Type B pancreatic cell (in vitro differentiated cells): ENCODE data around the gene ITM2C. TPM values are rescaled to one million over a fixed set of nuclear protein-coding genes. Genes with fewer than 3 reads are reported as not detected.
A peak's percentile ranks its signal among the peaks of the same experiment; 100 is the strongest.

Experiments
- DNase-seq: peaks from one replicate; pipeline ENCODE4 v3.0.0; 2021; ENCODE audit warnings: mixed read lengths; ENCODE audit not compliant: unreplicated experiment; ENCODE audit errors: extremely low spot score
- H3K27ac Mint-ChIP-seq: 2 replicates; pipeline ENCODE4 v1.8.0; 2021; ENCODE audit warnings: mild to moderate bottlenecking, mixed read lengths
- H3K27me3 Mint-ChIP-seq: 2 replicates; pipeline ENCODE4 v1.8.0; 2021; ENCODE audit warnings: mixed read lengths
- H3K36me3 Mint-ChIP-seq: 2 replicates; pipeline ENCODE4 v1.8.0; 2021; ENCODE audit warnings: mixed read lengths
- H3K4me1 Mint-ChIP-seq: one replicate; pipeline ENCODE4 v1.8.0; 2021; ENCODE audit warnings: mixed read lengths; ENCODE audit not compliant: unreplicated experiment
- H3K4me3 Mint-ChIP-seq: 2 replicates; pipeline ENCODE4 v1.8.0; 2021; ENCODE audit warnings: mild to moderate bottlenecking, mixed read lengths
- H3K9me3 Mint-ChIP-seq: 2 replicates; pipeline ENCODE4 v1.8.0; 2021; ENCODE audit warnings: mixed read lengths
- CTCF ChIP-seq: fragments of 200-600 bp; sonication (generic); conservative IDR thresholded peaks from 2 replicates; pipeline ENCODE4 v1.5.0; 2021; ENCODE audit warnings: antibody characterized with exemption, mild to moderate bottlenecking
- total RNA-seq: library from RNA; stranded (reverse); gene quantifications from 2 replicates; pipeline ENCODE4 v1.2.1, GENCODE V29; 2021; ENCODE audit warnings: low replicate concordance

Gene ITM2C
- total RNA-seq, 1 donor from 2014 or later, result 285 TPM

- no peak overlapping the region for H3K27ac Mint-ChIP-seq
- DNase-seq, result no peak
Measured at GRCh38 chr2:230874876-230875275, 10.1 kb downstream of the ITM2C start.

GRCh38 chr2:230875347-230876315 lies 10.9 kb downstream of the ITM2C start:
- Mint-ChIP-seq H3K36me3 (peaks cover 14% of the 10 kb centered on the region), H3K27me3 (no peaks in the 10 kb centered on the region), H3K4me1 (peaks cover 17% of the 10 kb centered on the region), H3K4me3 (no peak overlapping the region), H3K9me3 (no peaks in the 10 kb centered on the region), H3K27ac (no peak overlapping the region)
- DNase-seq, result peak; percentile 55
- TF ChIP-seq CTCF, result no peak

More at GRCh38 chr2:230874876-230875275, 10.1 kb downstream of the ITM2C start:
- Mint-ChIP-seq H3K36me3 (peaks cover 12% of the 10 kb centered on the region), H3K9me3 (no peaks in the 10 kb centered on the region), H3K4me3 (no peak overlapping the region), H3K27me3 (no peaks in the 10 kb centered on the region), H3K4me1 (peaks cover 25% of the 10 kb centered on the region)
- no peak for TF ChIP-seq CTCF

GRCh38 chr2:230877116-230877758 lies 12.5 kb downstream of the ITM2C start:
- no peak overlapping the region for H3K27ac Mint-ChIP-seq
- H3K36me3 Mint-ChIP-seq, result peaks cover 16% of the 10 kb centered on the region
- H3K4me1 Mint-ChIP-seq, result peaks cover 9% of the 10 kb centered on the region
- no peak for DNase-seq
- no peak overlapping the region for H3K4me3 Mint-ChIP-seq
- no peaks in the 10 kb centered on the region for H3K9me3 Mint-ChIP-seq
- no peaks in the 10 kb centered on the region for H3K27me3 Mint-ChIP-seq
- no peak for TF ChIP-seq CTCF

- Mint-ChIP-seq H3K4me3 (no peak overlapping the region), H3K36me3 (peaks cover 16% of the 10 kb centered on the region), H3K9me3 (no peaks in the 10 kb centered on the region), H3K27me3 (no peaks in the 10 kb centered on the region), H3K4me1 (peaks cover 5% of the 10 kb centered on the region), H3K27ac (no peak overlapping the region)
- no peak for TF ChIP-seq CTCF
- DNase-seq, result no peak
Measured at GRCh38 chr2:230877759-230878598, 13.2 kb downstream of the ITM2C start.

- H3K27ac Mint-ChIP-seq, result peak overlapping the region; percentile 0
- H3K4me3 Mint-ChIP-seq, result no peak overlapping the region
Measured at GRCh38 chr2:230878599-230879188, 14.0 kb downstream of the ITM2C start.

More at GRCh38 chr2:230878599-230879188, 14.0 kb downstream of the ITM2C start:
- H3K4me1 Mint-ChIP-seq, result peaks cover 9% of the 10 kb centered on the region
- TF ChIP-seq CTCF, result no peak
- no peak for DNase-seq
- peaks cover 16% of the 10 kb centered on the region for H3K36me3 Mint-ChIP-seq
- no peaks in the 10 kb centered on the region for H3K9me3 Mint-ChIP-seq
- H3K27me3 Mint-ChIP-seq, result no peaks in the 10 kb centered on the region
